ENCODE data around the gene LTB. TPM values are rescaled to one million over a fixed set of nuclear protein-coding genes. Genes with fewer than 3 reads are reported as not detected.

Gene LTB
- total RNA-seq, 1 experiment from 2014 or later: not detected

GRCh38 chr6:31569861-31570536 lies 12.2 kb downstream of the LTB start:
- no peak for DNase-seq
- no peaks in the 10 kb centered on the region for H3K9me3 ChIP-seq
- H3K4me1 Mint-ChIP-seq (ENCODE audit: low read depth, unreplicated experiment): peaks cover 18% of the 10 kb centered on the region
- H3K9me3 Mint-ChIP-seq (ENCODE audit: unreplicated experiment): no peaks in the 10 kb centered on the region
- no peak for TF ChIP-seq CTCF (IDR thresholded peaks at IDR 0.05; ENCODE audit: insufficient read depth in 1 of 2, low read depth in 1 of 2, low read length in 1 of 2, severe bottlenecking in 1 of 2, unreplicated experiment in 1 of 2)
- H3K4me3 ChIP-seq (ENCODE audit: low read depth, low read length): no peak overlapping the region
- no peak overlapping the region for H3K27ac Mint-ChIP-seq (ENCODE audit: unreplicated experiment)
- no peak overlapping the region for H3K4me3 Mint-ChIP-seq (ENCODE audit: unreplicated experiment)
- H3K27me3 ChIP-seq (replicated peaks; ENCODE audit: control insufficient read depth, insufficient read depth, low read length): no peaks in the 10 kb centered on the region
- H3K36me3 Mint-ChIP-seq (ENCODE audit: insufficient read depth, unreplicated experiment): no peaks in the 10 kb centered on the region
- peaks cover 10% of the 10 kb centered on the region for H3K4me1 ChIP-seq
- BruUV-seq (replicated peaks): no TSS peak
- no peaks in the 10 kb centered on the region for H3K36me3 ChIP-seq (ENCODE audit: control insufficient read depth, insufficient read depth, low read length)
- ChIA-PET POLR2A (no interaction called here), CTCF (interaction anchor here (0.7 kb wide), 1 partner anchor 14 kb away, joined by 4 read pairs; no protein-coding TSS in a partner anchor)
- H3K27me3 Mint-ChIP-seq (ENCODE audit: insufficient read depth, unreplicated experiment): peaks cover 3% of the 10 kb centered on the region
- intact Hi-C loops (cut with micrococcal nuclease; ENCODE audit: unreplicated experiment): no loop called here

- intact Hi-C loops (cut with micrococcal nuclease; ENCODE audit: unreplicated experiment): no loop called here
- H3K4me1 Mint-ChIP-seq (ENCODE audit: low read depth, unreplicated experiment): peaks cover 10% of the 10 kb centered on the region
- ChIA-PET POLR2A (no interaction called here), CTCF (interaction anchor here (1.2 kb wide), 1 partner anchor 30 kb away, joined by 3 read pairs; no protein-coding TSS in a partner anchor)
- H3K36me3 Mint-ChIP-seq (ENCODE audit: insufficient read depth, unreplicated experiment): no peaks in the 10 kb centered on the region
- H3K9me3 Mint-ChIP-seq (ENCODE audit: unreplicated experiment): no peaks in the 10 kb centered on the region
- no TSS peak for BruUV-seq (replicated peaks)
- Histone ChIP-seq H3K36me3 (ENCODE audit: control insufficient read depth, insufficient read depth, low read length) (no peaks in the 10 kb centered on the region), H3K9me3 (no peaks in the 10 kb centered on the region), H3K27me3 (replicated peaks; ENCODE audit: control insufficient read depth, insufficient read depth, low read length) (no peaks in the 10 kb centered on the region), H3K4me1 (peaks cover 4% of the 10 kb centered on the region), H3K4me3 (ENCODE audit: low read depth, low read length) (no peak overlapping the region)
- no peak overlapping the region for H3K27ac Mint-ChIP-seq (ENCODE audit: unreplicated experiment)
- peaks cover 3% of the 10 kb centered on the region for H3K27me3 Mint-ChIP-seq (ENCODE audit: insufficient read depth, unreplicated experiment)
- TF ChIP-seq CTCF (IDR thresholded peaks at IDR 0.05; ENCODE audit: insufficient read depth in 1 of 2, low read depth in 1 of 2, low read length in 1 of 2, severe bottlenecking in 1 of 2, unreplicated experiment in 1 of 2): no peak
- H3K4me3 Mint-ChIP-seq (ENCODE audit: unreplicated experiment): no peak overlapping the region
- DNase-seq: no peak
Observed at GRCh38 chr6:31568537-31568961, 13.7 kb downstream of the LTB start.

GRCh38 chr6:31567531-31568370 lies 14.5 kb downstream of the LTB start:
- H3K9me3 ChIP-seq: no peaks in the 10 kb centered on the region
- CTCF ChIA-PET: interaction anchor here (1.2 kb wide), 1 partner anchor 30 kb away, joined by 3 read pairs; no protein-coding TSS in a partner anchor
- Mint-ChIP-seq H3K4me3 (ENCODE audit: unreplicated experiment) (no peak overlapping the region), H3K27ac (ENCODE audit: unreplicated experiment) (no peak overlapping the region), H3K4me1 (ENCODE audit: low read depth, unreplicated experiment) (peaks cover 5% of the 10 kb centered on the region), H3K36me3 (ENCODE audit: insufficient read depth, unreplicated experiment) (no peaks in the 10 kb centered on the region), H3K27me3 (ENCODE audit: insufficient read depth, unreplicated experiment) (peaks cover 3% of the 10 kb centered on the region), H3K9me3 (ENCODE audit: unreplicated experiment) (no peaks in the 10 kb centered on the region)
- H3K36me3 ChIP-seq (ENCODE audit: control insufficient read depth, insufficient read depth, low read length): no peaks in the 10 kb centered on the region
- BruUV-seq (replicated peaks): no TSS peak
- no peak for TF ChIP-seq CTCF (IDR thresholded peaks at IDR 0.05; ENCODE audit: insufficient read depth in 1 of 2, low read depth in 1 of 2, low read length in 1 of 2, severe bottlenecking in 1 of 2, unreplicated experiment in 1 of 2)
- POLR2A ChIA-PET: no interaction called here
- H3K27me3 ChIP-seq (replicated peaks; ENCODE audit: control insufficient read depth, insufficient read depth, low read length): no peaks in the 10 kb centered on the region
- DNase-seq: no peak
- H3K4me1 ChIP-seq: no peaks in the 10 kb centered on the region
- intact Hi-C loops (cut with micrococcal nuclease; ENCODE audit: unreplicated experiment): no loop called here
- no peak overlapping the region for H3K4me3 ChIP-seq (ENCODE audit: low read depth, low read length)
